Measurements from ENCODE around the gene CLEC4F. TPM values are rescaled to one million over a fixed set of nuclear protein-coding genes. Genes with fewer than 3 reads are reported as not detected.

Gene CLEC4F
- total and polyA plus RNA-seq, 2 of the 13 experiments (the other 11 are each of a cell fraction or from before 2014, with no cell fraction given): 0.12 to 0.13 TPM

DNA sequence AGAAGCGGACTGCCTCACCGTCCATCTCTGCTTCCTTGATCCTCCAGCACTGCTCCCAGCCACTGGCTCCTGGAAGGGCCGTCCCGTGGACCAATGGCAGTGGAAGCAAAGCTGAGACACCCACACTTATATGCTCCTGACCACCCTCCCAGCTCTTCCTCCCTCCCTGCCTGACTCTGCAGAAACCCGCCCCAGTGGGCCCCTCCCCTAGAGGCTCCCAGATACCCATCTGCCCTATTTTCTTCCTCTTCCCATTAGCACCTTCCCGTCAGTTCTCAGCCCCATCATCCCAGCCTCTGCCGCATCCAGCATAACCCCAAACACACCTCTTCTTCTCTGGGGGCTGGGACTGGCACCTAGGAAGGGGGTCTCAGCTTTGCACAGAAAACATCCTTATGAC is at the start of gene CLEC4F (continued):
- TF ChIP-seq NFE2 (CRISPR knock-in tag; IDR thresholded peaks at IDR 0.05) (no peak), HNF4G (IDR thresholded peaks at IDR 0.05; ENCODE audit: borderline replicate concordance, low read depth, low read length) (no peak), HNF4G (CRISPR knock-in tag; IDR thresholded peaks at IDR 0.05; ENCODE audit: borderline replicate concordance, low read depth) (no peak), HDAC6 (IDR thresholded peaks at IDR 0.05; ENCODE audit: low read depth, low read length) (no peak)

DNA sequence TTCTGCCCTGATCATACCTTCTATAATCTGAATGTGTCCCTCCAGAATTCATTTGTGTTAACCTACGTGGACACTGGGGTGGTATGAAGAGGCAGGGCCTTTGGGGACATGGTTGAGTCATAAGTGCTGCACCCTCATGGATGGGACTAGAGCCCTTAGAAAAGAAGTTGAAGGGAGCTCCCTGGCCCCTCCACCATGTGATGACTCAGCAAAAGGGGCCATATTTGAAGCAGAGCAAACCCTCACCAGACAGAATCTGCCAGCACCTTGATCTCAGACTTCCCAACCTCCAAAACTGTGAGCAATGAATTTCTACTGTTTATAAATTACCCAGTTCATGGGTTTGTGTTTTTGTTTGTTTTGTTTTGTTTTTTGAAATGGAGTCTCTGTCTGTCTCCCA is 48.6 kb upstream of the CLEC4F start:
- Histone ChIP-seq H3K4me3 (replicated peaks in 1 of 3; ENCODE audit: insufficient read depth in 1 of 3, low read depth in 2 of 3, low read length in 3 of 3) (no peak overlapping the region), H3K79me2 (ENCODE audit: insufficient read depth, low read length) (no peaks in the 10 kb centered on the region), H3K4me2 (ENCODE audit: low read depth, low read length) (no peak overlapping the region), H3K9ac (ENCODE audit: insufficient read depth, low read depth, low read length) (no peak overlapping the region), H3K27ac (ENCODE audit: extremely low read length, insufficient read depth, low read length) (no peak overlapping the region), H3K4me1 (ENCODE audit: insufficient read depth, low read length) (peaks cover 22% of the 10 kb centered on the region), H3K27me3 (ENCODE audit: control insufficient read depth in 1 of 2, insufficient read depth in 2 of 2, low read length in 2 of 2) (peaks cover 0 to 3% of the 10 kb centered on the region in 2 experiments; a peak in 1 of 5 replicates), H3K36me3 (replicated peaks in 1 of 2; ENCODE audit: control insufficient read depth in 1 of 2, insufficient read depth in 2 of 2, low read length in 2 of 2) (no peaks in the 10 kb centered on the region), H3K9me3 (ENCODE audit: low read length) (no peaks in the 10 kb centered on the region), H2AFZ (ENCODE audit: low read length) (no peak overlapping the region), H4K20me1 (ENCODE audit: insufficient read depth, low read length) (no peaks in the 10 kb centered on the region)
- ATAC-seq: no peak
- FAIRE-seq: peak; percentile 28
- BruUV-seq (replicated peaks): no TSS peak
- intact Hi-C loops (cut with micrococcal nuclease; ENCODE audit: unreplicated experiment): loop anchor here (10.0 kb wide), 2 partner anchors 214 to 564 kb away; partner anchors contain the start of gene FAM136A
- 15% methylated on average over 1 of the region's 1 CpG for WGBS (ENCODE audit: low lambda C conversion rate)
- ChIA-PET POLR2A (no interaction called here), CTCF (ENCODE audit: low intra/inter-chr PET ratio, low total read pairs) (interaction anchor here (5.8 to 6.5 kb wide), 2 partner anchors 53 to 79 kb away, joined by 93 to 124 read pairs; no protein-coding TSS in a partner anchor)
- in situ Hi-C loops (cut with HindIII; ENCODE audit: extremely low pct_ligation_motif_present, low pct_unique_long_range_greater_than_20kb): loop anchor here (10.0 kb wide), 1 partner anchor 214 kb away; no protein-coding TSS in a partner anchor
- DNase-seq (ENCODE audit: low spot score): no peak
- TF ChIP-seq MAFG (CRISPR knock-in tag; IDR thresholded peaks at IDR 0.05) (peak; percentile 64; the same call in 1 of the 2 replicates), ZNF75D (CRISPR knock-in tag; IDR thresholded peaks at IDR 0.05; ENCODE audit: borderline replicate concordance) (no peak), PTBP1 (IDR thresholded peaks at IDR 0.05; ENCODE audit: low read depth, low read length, poor library complexity, severe bottlenecking) (no peak), ZFP41 (CRISPR knock-in tag; IDR thresholded peaks at IDR 0.05; ENCODE audit: borderline replicate concordance) (no peak), IRF2 (CRISPR knock-in tag; IDR thresholded peaks at IDR 0.05) (no peak), MAFF (IDR thresholded peaks at IDR 0.05; ENCODE audit: low read depth, low read length) (peak; percentile 98), JUNB (CRISPR knock-in tag; IDR thresholded peaks at IDR 0.05; ENCODE audit: borderline replicate concordance) (no peak), GATAD1 (CRISPR knock-in tag; IDR thresholded peaks at IDR 0.05) (no peak), ZNF614 (CRISPR knock-in tag; IDR thresholded peaks at IDR 0.05; ENCODE audit: borderline replicate concordance) (no peak), PITX1 (CRISPR knock-in tag; IDR thresholded peaks at IDR 0.05) (no peak), HIVEP1 (CRISPR knock-in tag; IDR thresholded peaks at IDR 0.05) (no peak), SP140L (CRISPR knock-in tag; IDR thresholded peaks at IDR 0.05; ENCODE audit: borderline replicate concordance) (no peak), EHMT2 (IDR thresholded peaks at IDR 0.05; ENCODE audit: borderline replicate concordance, low read depth, low read length) (no peak), MAZ (IDR thresholded peaks at IDR 0.05; ENCODE audit: borderline replicate concordance, low read depth, low read length) (no peak), MAZ (CRISPR knock-in tag; IDR thresholded peaks at IDR 0.05; ENCODE audit: low read depth) (no peak), ZBTB21 (CRISPR knock-in tag; IDR thresholded peaks at IDR 0.05) (no peak), NFE2L2 (IDR thresholded peaks at IDR 0.05; ENCODE audit: low read length) (peak; percentile 85), ZNF878 (CRISPR knock-in tag; IDR thresholded peaks at IDR 0.05) (no peak)
- TF ChIP-seq, protein P1, sequence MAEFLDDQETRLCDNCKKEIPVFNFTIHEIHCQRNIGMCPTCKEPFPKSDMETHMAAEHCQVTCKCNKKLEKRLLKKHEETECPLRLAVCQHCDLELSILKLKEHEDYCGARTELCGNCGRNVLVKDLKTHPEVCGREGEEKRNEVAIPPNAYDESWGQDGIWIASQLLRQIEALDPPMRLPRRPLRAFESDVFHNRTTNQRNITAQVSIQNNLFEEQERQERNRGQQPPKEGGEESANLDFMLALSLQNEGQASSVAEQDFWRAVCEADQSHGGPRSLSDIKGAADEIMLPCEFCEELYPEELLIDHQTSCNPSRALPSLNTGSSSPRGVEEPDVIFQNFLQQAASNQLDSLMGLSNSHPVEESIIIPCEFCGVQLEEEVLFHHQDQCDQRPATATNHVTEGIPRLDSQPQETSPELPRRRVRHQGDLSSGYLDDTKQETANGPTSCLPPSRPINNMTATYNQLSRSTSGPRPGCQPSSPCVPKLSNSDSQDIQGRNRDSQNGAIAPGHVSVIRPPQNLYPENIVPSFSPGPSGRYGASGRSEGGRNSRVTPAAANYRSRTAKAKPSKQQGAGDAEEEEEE (CRISPR knock-in tag; IDR thresholded peaks at IDR 0.05; ENCODE audit: borderline replicate concordance): no peak

Measured in HepG2 (cell line).